ENCODE results near the gene GRM8. TPM values are rescaled to one million over a fixed set of nuclear protein-coding genes. Genes with fewer than 3 reads are reported as not detected.

Gene GRM8
- total and polyA plus RNA-seq, 9 of the 15 experiments (the other 6 are each of a cell fraction or from before 2014, with no cell fraction given) = 0.13 TPM; not detected in 7

DNA sequence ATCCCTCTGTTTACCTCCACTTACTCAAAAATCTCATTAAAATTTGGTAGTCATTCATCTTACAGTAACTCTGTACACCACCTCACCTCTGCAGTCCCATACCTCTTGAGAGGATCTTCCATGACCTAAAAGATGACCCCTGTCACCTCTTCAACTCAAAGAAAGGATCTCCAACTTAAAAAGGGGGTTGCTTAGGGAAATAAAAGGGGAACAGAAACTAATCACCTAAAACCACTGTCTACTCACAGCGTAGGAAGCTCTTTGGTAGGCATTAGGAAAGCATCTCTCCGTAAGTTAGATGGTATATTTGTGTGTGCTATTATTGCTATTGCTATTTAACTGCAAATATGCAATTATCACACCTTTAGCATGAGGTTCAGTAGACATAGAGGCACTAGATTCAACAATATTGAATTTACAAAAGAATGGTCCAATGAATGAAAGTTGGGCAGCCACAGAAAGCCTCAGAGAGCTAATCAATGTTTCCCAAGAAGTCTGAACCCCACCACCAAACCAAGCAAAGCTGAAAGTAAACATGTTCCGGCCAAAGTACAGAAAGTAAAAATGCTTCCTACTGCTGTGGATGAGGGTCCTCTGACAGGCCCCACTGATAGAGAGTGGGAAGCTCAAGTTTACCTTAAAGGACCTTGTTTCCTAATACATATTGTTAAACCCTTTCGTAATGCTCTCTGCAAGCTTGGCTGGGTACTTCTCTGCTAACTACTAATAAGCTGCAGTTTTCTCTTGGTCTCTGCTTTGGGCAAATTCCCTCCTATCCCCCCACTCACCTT is 105.8 kb downstream of the GRM8 start:
- in situ Hi-C loops (cut with MboI) (no loop called here), intact Hi-C loops (cut with micrococcal nuclease) (no loop called here)
- Histone ChIP-seq H3K27me3 (ENCODE audit: control insufficient read depth in 2 of 2, insufficient read depth in 2 of 2, low read length in 2 of 2) (no peaks in the 10 kb centered on the region), H3K4me1 (replicated peaks in 1 of 2; ENCODE audit: control insufficient read depth in 2 of 2, insufficient read depth in 2 of 2, low read length in 2 of 2) (no peaks in the 10 kb centered on the region), H2AFZ (ENCODE audit: low read depth, low read length) (no peak overlapping the region), H3K9ac (ENCODE audit: insufficient read depth in 1 of 2, low read depth in 2 of 2, low read length in 2 of 2) (no peak overlapping the region), H3K9me1 (ENCODE audit: control insufficient read depth, insufficient read depth, low read length) (no peaks in the 10 kb centered on the region), H3K9me3 (replicated peaks; ENCODE audit: control insufficient read depth, insufficient read depth, low read depth, low read length) (no peaks in the 10 kb centered on the region), H3K4me2 (ENCODE audit: insufficient read depth, low read length) (no peak overlapping the region), H3K4me3 (no peak overlapping the region), H3K79me2 (ENCODE audit: control insufficient read depth, insufficient read depth, low read length) (no peaks in the 10 kb centered on the region), H4K20me1 (replicated peaks; ENCODE audit: control insufficient read depth, insufficient read depth, low read length) (no peaks in the 10 kb centered on the region), H3K36me3 (ENCODE audit: control insufficient read depth, insufficient read depth, low read length) (no peaks in the 10 kb centered on the region), H3K27ac (ENCODE audit: extremely low read depth, low read depth, low read length) (no peak overlapping the region)
- CTCF ChIA-PET (ENCODE audit: low intra/inter-chr PET ratio) = no interaction called here
- ATAC-seq (no peak), DNase-seq (ENCODE audit: extremely low read depth in 1 of 4, low spot score in 3 of 4) (no peak), FAIRE-seq (no peak)
- POLR2A ChIA-PET = no interaction called here
- WGBS (ENCODE audit: insufficient coverage, low coverage, missing lambda C conversion rate) = 2% methylated on average over 4 of the region's 4 CpGs
- BruUV-seq (replicated peaks) = no TSS peak
- TF ChIP-seq PHF8 (IDR thresholded peaks at IDR 0.05; ENCODE audit: borderline replicate concordance, low read length) (no peak), ZNF121 (CRISPR knock-in tag; conservative IDR thresholded peaks at IDR 0.05) (no peak), MAFK (IDR thresholded peaks at IDR 0.05; ENCODE audit: low read length) (no peak), ZNF217 (CRISPR knock-in tag; IDR thresholded peaks at IDR 0.05) (no peak), CBX1 (IDR thresholded peaks at IDR 0.05; ENCODE audit: low read depth) (no peak), BCL6 (CRISPR knock-in tag; IDR thresholded peaks at IDR 0.05) (no peak), ZC3H4 (CRISPR knock-in tag; IDR thresholded peaks at IDR 0.05; ENCODE audit: borderline replicate concordance) (no peak), YY1 (IDR thresholded peaks at IDR 0.05; ENCODE audit: borderline replicate concordance in 1 of 3, control insufficient read depth in 1 of 3, extremely low read depth in 1 of 3, insufficient read depth in 3 of 3, insufficient read length in 1 of 3, insufficient replicate concordance in 2 of 3, low read depth in 1 of 3, low read length in 2 of 3) (no peak), TCF7 (IDR thresholded peaks at IDR 0.05; ENCODE audit: borderline replicate concordance) (no peak)
- TF ChIP-seq, protein P1, sequence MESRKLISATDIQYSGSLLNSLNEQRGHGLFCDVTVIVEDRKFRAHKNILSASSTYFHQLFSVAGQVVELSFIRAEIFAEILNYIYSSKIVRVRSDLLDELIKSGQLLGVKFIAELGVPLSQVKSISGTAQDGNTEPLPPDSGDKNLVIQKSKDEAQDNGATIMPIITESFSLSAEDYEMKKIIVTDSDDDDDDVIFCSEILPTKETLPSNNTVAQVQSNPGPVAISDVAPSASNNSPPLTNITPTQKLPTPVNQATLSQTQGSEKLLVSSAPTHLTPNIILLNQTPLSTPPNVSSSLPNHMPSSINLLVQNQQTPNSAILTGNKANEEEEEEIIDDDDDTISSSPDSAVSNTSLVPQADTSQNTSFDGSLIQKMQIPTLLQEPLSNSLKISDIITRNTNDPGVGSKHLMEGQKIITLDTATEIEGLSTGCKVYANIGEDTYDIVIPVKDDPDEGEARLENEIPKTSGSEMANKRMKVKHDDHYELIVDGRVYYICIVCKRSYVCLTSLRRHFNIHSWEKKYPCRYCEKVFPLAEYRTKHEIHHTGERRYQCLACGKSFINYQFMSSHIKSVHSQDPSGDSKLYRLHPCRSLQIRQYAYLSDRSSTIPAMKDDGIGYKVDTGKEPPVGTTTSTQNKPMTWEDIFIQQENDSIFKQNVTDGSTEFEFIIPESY (CRISPR knock-in tag; IDR thresholded peaks at IDR 0.05) = no peak
- TF ChIP-seq, protein P2, sequence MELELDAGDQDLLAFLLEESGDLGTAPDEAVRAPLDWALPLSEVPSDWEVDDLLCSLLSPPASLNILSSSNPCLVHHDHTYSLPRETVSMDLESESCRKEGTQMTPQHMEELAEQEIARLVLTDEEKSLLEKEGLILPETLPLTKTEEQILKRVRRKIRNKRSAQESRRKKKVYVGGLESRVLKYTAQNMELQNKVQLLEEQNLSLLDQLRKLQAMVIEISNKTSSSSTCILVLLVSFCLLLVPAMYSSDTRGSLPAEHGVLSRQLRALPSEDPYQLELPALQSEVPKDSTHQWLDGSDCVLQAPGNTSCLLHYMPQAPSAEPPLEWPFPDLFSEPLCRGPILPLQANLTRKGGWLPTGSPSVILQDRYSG (tag; conservative IDR thresholded peaks at IDR 0.05; ENCODE audit: low read depth) = no peak
- TF ChIP-seq, protein P3, sequence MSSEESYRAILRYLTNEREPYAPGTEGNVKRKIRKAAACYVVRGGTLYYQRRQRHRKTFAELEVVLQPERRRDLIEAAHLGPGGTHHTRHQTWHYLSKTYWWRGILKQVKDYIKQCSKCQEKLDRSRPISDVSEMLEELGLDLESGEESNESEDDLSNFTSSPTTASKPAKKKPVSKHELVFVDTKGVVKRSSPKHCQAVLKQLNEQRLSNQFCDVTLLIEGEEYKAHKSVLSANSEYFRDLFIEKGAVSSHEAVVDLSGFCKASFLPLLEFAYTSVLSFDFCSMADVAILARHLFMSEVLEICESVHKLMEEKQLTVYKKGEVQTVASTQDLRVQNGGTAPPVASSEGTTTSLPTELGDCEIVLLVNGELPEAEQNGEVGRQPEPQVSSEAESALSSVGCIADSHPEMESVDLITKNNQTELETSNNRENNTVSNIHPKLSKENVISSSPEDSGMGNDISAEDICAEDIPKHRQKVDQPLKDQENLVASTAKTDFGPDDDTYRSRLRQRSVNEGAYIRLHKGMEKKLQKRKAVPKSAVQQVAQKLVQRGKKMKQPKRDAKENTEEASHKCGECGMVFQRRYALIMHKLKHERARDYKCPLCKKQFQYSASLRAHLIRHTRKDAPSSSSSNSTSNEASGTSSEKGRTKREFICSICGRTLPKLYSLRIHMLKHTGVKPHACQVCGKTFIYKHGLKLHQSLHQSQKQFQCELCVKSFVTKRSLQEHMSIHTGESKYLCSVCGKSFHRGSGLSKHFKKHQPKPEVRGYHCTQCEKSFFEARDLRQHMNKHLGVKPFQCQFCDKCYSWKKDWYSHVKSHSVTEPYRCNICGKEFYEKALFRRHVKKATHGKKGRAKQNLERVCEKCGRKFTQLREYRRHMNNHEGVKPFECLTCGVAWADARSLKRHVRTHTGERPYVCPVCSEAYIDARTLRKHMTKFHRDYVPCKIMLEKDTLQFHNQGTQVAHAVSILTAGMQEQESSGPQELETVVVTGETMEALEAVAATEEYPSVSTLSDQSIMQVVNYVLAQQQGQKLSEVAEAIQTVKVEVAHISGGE (CRISPR knock-in tag; IDR thresholded peaks at IDR 0.05) = no peak

Measured in K562 (cell line).